ENCODE data around the gene STOX1.

DNA sequence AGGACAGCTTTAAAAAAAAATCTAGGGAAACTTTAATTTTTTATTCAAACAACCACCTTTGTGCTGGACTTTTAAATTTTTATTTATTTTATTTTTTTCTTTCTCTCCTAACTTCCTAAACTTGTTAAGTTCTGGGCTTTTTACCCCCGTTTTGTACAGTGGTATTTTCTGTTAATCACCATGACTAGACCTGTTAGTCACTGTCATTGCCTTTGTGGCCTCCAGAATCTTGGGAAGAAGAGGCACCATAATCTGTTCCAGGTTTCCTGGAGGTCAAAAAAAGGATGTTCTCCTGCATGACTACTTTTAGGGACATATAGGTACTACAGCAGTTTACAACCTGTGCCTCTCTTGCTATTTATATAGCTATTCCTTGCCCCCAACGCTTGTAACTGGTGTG is 42.7 kb downstream of the STOX1 start:
- TF ChIP-seq POLR2AphosphoS5 (IDR thresholded peaks at IDR 0.05; ENCODE audit: low read depth, low read length) (no peak), SIN3A (IDR thresholded peaks at IDR 0.05; ENCODE audit: borderline replicate concordance, insufficient read depth, low read length) (no peak), REST (IDR thresholded peaks at IDR 0.05; ENCODE audit: insufficient read depth in 1 of 2, low read depth in 2 of 2, low read length in 2 of 2) (no peak), TAF1 (IDR thresholded peaks at IDR 0.05; ENCODE audit: borderline replicate concordance, insufficient read depth, low read length) (no peak)
